HG02840 (cell line): Measurements from ENCODE around the gene GZF1.

Experiments
- ATAC-seq: cut with Tn5 transposase; IDR thresholded peaks from one replicate; pipeline ENCODE4 v1.9.1; 2021; ENCODE audit warnings: mild to moderate bottlenecking, moderate library complexity, moderate number of reproducible peaks; ENCODE audit not compliant: unreplicated experiment, low FRiP score

GZF1 gene

DNA sequence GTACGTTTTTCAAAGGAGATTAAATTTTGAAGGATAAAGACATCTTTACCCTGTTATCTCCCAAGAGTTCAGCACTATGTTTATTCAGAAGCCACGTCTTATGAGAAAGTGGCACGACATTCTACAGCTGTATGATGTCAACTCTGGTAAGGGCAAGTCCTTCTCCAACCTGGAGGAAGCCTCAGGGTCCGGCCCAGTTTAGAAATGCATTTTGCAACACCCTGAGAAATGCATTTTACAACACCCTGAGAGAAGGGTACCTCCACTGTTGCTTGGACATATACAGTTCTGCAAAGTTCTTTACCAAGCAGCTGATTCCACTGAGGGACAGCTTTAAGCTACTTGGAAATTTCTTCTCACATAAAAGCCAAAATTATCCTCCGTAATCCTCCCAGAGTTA is 41.8 kb downstream of the GZF1 start:
- ATAC-seq = no peak

DNA sequence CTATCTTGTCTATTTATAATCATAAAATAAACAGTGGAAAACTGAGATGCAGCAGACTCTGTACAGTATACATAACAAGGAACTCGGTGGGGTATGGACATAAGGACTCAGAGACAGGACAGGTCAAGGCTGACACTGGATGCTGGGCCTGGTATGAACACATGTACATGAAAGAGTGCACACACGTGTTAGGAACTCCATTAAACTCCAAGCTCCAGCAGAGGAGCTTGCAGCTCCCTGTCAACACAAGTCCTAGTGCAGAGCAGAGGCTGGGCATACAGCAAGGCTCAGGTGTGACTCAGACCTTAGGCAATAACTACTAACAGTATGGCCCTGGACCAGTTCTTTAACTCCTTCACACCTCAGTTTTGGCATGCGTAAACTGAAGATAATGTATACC is 42.2 kb downstream of the GZF1 start:
- ATAC-seq = no peak

DNA sequence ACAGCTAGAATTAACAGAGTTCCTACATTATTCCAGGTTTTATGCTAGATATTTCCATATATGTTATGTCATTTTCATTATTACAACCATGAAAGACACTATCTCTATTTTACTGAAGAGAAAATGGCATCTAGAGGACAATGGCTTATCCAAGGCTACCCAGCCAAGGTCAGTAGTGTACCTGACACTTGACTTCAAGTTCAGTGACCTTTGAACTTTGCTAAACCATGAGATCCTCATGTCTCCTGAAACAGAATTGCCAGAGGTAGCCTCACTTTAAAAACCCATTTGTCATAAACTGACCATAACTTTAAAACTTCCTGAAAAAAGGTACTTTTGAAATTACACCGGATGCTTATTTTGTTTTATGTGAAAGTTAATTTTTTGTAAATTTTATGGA is 44.9 kb downstream of the GZF1 start:
- ATAC-seq = no peak

DNA sequence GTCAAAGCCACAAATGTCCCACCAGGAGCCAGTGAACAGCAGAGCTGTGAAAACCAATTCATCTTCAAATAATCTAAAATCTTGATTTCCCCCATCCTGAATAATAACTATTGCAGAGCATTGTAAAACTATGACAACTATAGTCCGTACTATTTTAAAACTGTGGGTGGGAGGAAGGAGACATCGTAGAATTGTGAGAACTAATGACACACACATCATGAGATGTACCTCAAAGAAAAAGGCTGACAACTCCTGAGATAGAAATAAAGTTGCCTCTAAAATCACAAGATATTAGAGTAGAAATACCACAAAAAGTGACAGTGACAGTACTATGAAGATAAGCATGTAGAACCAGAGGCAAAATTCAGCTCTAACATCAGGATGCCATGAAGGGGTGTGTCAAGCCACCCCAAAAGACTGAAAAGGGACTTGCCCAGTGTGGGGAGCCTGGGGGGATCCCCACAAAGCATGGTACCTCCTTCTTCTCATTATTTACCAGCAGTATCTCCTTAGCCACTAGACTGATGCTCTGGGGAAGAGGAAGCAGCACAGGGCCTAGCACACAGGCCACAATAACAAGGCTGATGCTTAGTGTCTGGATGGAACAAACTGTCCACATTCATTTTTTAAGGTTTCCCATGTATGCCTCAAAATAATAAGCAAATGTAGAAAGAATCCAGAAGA is 45.9 kb downstream of the GZF1 start:
- ATAC-seq = peak; percentile 82

- no peak for ATAC-seq
These were observed 47.0 kb downstream of the GZF1 start for GRCh38 chr20:23408957-23409356.

DNA sequence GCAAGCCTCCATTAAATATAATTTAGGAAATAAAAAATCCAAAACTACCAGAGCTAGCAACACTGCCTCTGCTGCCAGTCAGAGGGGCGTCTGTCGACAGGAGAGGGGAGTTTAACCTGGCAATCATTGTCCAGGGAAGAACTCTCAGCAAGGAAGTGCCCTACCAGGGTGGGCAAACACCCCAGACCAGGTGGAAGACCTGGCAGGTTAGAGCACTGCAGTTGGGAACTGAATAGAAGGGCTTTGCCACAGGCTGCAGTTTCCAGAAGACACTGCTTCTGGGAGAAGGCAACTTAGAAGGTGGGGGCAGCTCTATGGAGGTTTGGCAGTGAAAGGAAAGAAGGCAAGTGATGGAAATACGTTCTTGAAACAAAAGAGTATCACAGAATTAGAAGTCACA is 47.8 kb downstream of the GZF1 start:
- ATAC-seq = no peak

- no peak for ATAC-seq
These were observed 49.1 kb downstream of the GZF1 start for GRCh38 chr20:23410916-23411695.

- ATAC-seq = no peak
These were observed 50.0 kb downstream of the GZF1 start for GRCh38 chr20:23412026-23412425.

DNA sequence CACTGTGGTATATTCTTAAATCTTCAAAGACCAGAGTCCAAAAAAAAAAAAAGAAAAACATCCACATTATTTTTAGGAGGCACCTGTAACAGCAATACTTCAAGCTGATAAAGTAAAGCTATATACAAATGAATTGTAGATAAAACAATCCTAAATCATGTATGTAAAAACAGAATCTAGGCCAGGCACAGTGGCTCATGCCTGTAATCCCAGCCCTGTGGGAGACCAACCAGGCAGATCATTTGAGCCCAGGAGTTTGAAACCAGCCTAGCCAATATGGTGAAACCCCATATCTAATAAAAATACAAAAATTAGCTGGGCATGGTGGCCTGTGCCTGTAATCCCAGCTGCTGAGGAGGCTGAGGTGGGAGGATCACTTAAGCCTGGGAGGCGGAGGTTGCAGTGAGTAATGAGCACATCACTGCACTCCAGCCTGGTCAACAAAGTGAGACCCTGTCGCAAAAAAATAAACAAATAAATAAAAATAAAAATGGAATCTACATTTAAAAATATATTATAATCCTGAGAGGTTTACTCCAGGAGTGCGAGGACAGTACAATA is 52.0 kb downstream of the GZF1 start:
- ATAC-seq = no peak

GRCh38 chr20:23414526-23415188 is 52.7 kb downstream of the GZF1 start:
- no peak for ATAC-seq

DNA sequence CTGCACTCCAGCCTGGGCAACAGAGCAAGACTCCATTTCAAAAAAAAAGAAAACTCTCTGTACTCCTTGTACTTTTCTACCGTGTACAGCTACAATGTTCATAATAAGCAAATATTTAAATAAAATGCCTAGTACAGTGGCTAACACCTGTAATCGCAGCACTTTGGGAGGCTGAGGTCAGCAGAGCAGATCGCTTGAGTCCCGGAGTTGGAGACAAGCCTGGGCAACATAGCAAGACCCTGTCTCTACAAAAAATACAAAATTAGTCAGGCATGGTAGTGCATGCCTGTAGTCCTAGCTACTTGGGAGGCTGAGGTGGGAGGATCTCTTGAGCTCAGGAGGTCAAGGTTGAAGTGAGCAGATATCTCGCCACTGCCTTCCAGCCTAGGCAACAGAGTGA is 53.6 kb downstream of the GZF1 start:
- no peak for ATAC-seq

GRCh38 chr20:23415959-23416583 is 54.1 kb downstream of the GZF1 start:
- no peak for ATAC-seq

- ATAC-seq = no peak
These were observed 55.9 kb downstream of the GZF1 start for GRCh38 chr20:23417861-23418260.

- ATAC-seq = no peak
These were observed 57.6 kb downstream of the GZF1 start for GRCh38 chr20:23419657-23419994.

DNA sequence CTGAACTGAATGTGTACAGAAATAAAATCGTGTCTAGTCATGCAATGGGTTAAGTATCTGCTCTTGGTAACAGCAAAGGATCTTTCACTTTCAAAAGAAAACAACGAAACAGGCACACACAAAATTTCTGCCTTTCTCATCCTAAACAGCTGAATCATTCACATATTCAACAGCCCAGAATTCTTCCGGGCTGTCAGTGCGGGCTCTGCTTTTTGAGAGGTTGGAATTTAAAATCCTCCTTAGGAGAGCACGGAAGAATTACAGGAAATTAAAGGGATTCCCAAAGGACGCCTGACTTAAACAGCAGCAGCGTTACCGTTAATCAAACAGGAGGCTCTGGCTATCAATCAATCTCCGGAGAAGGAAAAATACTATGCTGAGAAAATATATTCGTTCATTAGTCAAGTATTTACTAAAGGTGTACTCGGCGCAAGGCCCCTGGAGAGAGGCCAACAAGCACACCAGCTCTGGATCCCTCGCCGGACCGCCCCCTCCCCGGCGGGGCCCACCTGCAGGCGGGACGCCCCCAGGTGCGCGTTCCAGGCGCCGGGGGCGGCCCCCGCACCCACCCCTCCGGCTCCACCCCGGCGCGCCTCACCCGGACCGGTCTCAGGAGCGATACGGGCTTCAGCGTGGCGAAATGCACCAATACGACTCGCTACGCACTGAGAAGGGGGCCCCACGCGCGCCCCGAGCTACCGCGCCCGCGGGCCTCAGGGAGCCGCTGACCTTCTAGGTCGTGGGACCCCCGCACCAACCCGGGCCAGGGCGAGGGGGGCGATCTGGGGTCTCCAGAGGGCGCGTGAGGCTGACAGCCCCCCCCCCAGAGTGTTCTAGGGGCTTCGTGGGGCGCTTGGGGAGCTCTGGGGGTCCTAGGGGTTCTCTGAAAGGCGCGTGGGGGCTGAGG is 58.3 kb downstream of the GZF1 start:
- no peak for ATAC-seq

DNA sequence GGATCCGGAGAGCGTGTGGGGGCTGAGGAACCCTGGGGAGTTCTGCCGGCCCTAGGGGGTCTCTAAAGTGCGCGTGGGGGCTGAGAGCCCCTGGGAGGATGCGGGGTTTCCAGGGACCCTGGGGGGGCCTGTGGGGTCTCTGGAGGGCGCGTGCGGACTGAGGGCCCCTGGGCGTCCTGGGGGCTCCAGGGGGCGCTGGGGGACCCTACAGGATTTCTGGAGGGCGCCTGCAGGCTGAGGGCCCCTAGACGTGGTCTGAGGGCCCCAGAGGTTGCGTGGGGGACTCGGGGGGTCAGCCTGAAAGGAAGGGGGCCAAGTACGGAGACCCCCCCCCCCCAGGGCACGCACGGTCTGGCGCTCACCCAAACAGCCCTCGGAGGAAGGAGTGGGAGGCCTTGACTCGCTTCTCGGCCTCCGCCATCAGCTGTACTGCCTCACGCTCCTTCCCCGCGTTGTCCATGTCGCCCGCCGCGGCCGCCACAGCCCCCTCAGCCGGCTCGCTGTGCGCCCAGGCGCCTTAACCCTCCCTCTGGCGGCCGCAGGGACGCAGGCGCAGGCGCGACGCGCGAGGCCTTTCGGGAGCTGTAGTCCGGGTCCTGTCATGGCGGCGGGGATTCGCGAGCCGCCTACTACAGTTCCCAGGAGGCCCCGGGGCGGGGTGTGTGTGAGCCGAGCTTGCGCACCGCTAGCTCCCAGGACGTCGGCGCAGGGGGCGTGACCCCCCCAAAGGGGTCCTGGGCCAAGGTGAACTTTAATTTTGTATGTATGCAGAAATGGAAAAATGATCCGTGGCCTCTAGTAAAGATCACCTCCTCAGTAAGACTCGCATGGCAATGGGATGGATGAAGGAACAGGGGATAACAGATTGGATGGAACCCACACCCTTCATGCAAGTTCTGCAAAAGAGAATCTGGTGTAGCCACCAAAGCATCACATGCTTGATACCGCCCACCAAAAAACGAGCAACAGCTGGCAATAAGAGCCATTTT is 59.3 kb downstream of the GZF1 start, which contains the start of gene NAPB:
NAPB (minus strand) TSS at position 546 of the 989 bp plus-strand sequence; CDS start at position 460, 86 bp downstream.
- ATAC-seq = peak; percentile 95
